HG03558 (cell line): ENCODE results near the gene MRPL34.
"Not testable (repeated sequence)": the region's sequence is repeated elsewhere in the genome, so short reads cannot be mapped to it uniquely, and the experiment has no call there.

Experiments
- ATAC-seq: cut with Tn5 transposase; IDR thresholded peaks from one replicate; pipeline ENCODE4 v1.9.1; 2021; ENCODE audit warnings: moderate number of reproducible peaks; ENCODE audit not compliant: unreplicated experiment; ENCODE audit errors: extremely low read depth

The MRPL34 gene

GRCh38 chr19:17283504-17283996 is 22.1 kb upstream of the MRPL34 start:
- ATAC-seq: no peak

GRCh38 chr19:17285415-17286135 is 20.1 kb upstream of the MRPL34 start:
- ATAC-seq: no peak

- no peak for ATAC-seq
These were observed 19.4 kb upstream of the MRPL34 start for GRCh38 chr19:17286263-17286662.

DNA sequence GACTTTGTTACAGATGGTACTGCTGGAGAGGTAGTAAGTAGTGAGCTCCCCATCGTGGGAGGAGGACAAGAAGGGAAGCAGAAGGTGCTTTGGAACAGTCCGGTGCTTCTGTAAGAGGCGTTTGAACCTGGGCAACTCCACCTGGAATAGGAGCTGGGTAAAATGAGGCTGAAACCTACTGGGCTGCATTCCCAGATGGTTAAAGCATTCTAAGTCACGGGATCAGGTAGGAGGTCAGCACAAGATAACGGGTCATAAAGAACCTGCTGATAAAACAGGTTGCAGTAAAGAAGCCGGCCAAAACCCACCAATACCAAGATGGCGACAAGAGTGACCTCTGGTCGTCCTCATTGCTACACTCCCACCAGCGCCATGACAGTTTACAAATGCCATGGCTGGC is 18.9 kb upstream of the MRPL34 start:
- no peak for ATAC-seq

DNA sequence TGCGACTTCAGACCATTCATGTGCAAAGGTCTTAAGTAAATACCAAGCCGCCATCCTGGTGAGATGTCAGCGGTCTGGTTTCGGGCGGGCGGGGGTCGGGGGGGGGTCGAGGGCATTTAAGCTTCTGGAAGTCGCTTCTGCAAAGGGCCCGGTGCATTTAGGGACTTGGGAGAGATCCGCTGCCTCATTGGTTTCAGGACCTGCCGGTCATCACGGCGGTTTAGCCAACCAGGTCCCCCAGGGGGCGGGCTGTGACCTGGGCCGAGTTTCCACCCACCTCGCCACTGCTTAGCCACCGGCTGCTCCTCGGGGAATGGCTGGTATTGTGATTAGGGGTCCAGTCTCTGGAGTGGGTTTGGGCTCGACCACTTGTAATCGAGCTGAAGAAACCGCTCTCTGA is 16.2 kb upstream of the MRPL34 start:
- ATAC-seq: no peak

GRCh38 chr19:17292301-17293074 is 13.2 kb upstream of the MRPL34 start:
- ATAC-seq: no peak

DNA sequence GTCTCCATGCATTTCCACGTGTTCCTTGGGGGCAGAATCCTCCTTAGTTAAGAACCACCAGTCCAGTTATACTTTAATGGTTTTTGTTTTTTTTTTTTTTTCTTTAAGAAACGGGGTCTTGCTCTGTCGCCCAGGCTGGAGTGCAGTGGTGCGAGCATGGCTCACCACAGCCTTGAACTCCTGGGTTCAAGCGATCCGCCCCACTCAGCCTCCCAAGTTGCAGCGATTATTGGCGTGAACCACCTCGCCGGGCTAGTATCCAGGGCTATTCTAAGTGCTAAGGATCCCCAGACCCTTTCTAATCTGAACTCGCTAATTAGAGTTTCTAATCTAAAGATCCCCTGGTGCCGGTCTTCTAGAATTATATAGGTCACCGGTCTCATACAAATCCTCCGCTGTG is 12.1 kb upstream of the MRPL34 start:
- no peak for ATAC-seq

DNA sequence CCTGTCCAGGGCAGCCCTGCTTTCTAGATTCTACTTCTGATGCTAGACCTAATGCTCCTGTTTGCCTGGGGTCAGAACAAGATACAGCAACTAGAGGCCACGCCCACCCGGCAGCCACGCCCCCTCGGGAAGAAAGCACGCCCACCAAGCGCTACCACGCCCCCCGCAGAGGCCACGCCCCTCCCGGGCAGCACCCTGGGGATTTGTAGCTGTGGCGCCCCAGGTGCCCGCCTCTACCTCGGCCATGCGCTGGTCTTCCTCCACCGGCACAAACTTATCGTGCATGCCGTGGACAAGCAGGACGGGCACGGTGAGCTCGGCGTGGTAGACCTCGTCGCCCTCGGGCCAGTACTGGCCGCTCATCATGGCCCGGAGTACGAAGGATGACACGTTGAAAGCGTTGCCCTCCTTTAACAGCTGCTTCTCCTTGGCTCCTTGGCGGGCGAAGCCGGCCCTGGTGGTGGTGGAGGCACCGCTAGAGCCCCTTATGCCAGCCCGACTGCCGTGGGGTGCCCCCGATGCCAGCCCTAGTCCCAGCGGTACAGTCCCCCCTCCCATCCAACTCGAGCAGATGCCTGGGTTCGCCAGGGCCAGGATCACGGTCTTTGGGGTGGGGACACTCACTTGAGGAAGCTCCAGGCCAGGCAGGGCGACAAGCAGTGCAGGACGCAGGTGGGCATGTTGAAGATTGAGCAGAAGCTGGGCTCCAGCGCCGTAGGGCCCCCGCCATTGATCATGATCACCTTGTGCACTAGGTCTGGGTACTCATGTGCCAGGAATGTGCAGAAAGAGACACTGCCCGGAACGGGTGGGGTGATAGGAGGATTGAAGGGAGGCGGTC is 11.4 kb upstream of the MRPL34 start:
- no peak for ATAC-seq

GRCh38 chr19:17295551-17295950 is 10.1 kb upstream of the MRPL34 start:
- not testable (repeated sequence) for ATAC-seq

DNA sequence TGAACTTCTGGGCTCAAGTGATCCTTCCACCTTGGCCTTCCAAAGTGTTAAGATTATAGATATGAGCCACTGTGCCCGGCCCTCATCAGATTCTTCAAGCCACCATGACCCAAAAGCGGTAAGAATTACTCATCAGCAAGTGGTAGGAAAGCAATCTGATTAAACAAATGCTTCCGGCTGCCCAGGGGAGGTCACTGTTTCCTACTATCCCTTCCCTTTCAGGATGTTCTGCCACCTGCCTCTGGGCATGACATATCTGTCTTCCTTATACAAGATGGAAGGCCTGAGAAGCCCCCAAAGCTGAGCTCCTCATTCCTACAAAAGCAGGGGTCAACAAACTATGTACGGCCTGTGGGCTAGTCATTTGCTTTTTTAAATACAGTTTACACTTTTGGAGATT is 9.4 kb upstream of the MRPL34 start:
- no peak for ATAC-seq

DNA sequence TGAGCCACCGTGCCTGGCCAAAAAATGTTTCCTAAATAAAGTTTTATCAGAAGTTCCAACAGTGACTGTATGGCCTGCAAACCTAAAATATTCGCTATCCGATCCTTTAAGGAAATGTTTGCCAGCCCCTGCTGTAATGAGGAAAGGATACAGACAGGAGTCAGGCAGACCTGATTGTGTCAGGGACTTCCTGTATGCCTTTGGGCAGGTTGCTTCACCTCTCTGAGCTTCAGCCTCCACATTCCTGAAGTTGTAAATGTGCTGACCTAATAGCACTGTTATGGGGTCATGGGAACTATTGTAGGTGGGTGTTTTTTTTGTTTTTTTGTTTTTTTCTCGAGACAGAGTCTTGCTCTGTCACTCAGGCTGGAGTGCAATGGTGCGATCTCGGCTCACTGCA is 8.7 kb upstream of the MRPL34 start:
- ATAC-seq: no peak

- no peak for ATAC-seq
These were observed 4.6 kb upstream of the MRPL34 start for GRCh38 chr19:17300992-17301619.

- no peak for ATAC-seq
These were observed 3.1 kb upstream of the MRPL34 start for GRCh38 chr19:17302391-17303166.

- ATAC-seq: no peak
These were observed 2.3 kb upstream of the MRPL34 start, which contains the start of gene ABHD8 for GRCh38 chr19:17303167-17303939. TSS of gene ABHD8 (minus strand) at chr19:17303425. CDS start at chr19:17301616, 1,809 bp downstream.

GRCh38 chr19:17303940-17304267 is 1.8 kb upstream of the MRPL34 start:
- no peak for ATAC-seq

DNA sequence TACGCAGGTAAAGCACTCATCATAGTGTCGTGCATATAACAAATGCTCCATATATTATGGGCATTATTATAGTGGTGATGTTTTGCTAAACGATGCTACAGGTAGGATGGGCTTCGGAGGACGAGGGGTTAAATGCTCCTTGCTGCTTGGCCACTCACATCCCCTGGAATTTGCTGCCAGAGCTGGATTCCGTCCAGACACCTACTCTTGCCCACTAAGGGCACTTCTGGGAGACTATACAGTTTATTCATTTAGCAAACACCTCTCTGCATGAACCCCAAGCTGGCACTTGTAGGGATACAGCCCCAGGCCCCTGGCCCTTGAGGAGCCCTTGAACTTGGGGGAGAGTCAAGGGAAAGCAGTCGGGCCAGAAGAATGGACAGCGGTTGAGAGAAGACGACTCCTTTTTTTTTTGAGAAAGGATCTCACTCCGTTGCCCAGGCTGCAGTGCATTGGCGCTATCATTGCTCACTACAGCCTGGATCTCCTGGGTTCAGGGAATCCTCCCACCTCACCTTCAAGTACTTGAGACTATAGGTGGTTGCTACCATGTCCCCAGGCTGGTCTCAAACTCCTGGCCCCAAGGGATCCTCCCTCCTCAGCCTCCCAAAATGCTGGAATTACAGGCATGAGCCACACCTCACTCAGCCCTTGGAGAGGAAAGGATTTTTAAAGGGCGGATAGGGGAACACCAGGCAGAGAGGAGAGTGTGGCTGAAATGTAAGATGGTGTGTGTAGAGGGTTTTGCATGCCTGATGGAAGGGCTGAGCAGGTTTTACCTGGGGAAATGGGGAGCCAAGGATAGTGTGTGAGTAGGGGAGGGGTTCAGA is 1.1 kb upstream of the MRPL34 start:
- no peak for ATAC-seq

GRCh38 chr19:17305216-17305516 is 506 bp upstream of the MRPL34 start:
- no peak for ATAC-seq

- no peak for ATAC-seq
These were observed 628 bp downstream of the MRPL34 start for GRCh38 chr19:17306285-17306714.
